SU-DHL-6 (cell line): ENCODE results near the gene IL37.

Experiments used
- H2AFZ ChIP-seq: fragments of 200-600 bp; sonication (generic); 2 replicates; pipeline ENCODE4 v1.6.1; 2014; ENCODE audit warnings: low read depth, mild to moderate bottlenecking, moderate library complexity, mixed read lengths, antibody characterized with exemption, low read length; ENCODE audit not compliant: severe bottlenecking
- H3F3A ChIP-seq: fragments of 200-600 bp; shearing (Covaris generic); 2 replicates; pipeline ENCODE4 v1.6.0; 2016; ENCODE audit warnings: antibody characterized with exemption, mild to moderate bottlenecking; ENCODE audit not compliant: insufficient read depth
- H3K27ac ChIP-seq: fragments of 200-600 bp; sonication (generic); 2 replicates; pipeline ENCODE4 v1.5.1; 2016; ENCODE audit warnings: low read depth, mild to moderate bottlenecking, low read length, moderate library complexity, mixed read lengths
- H3K27me3 ChIP-seq: fragments of 200-600 bp; sonication (generic), shearing (Covaris generic); 2 replicates; pipeline ENCODE4 v1.6.0; 2014; ENCODE audit warnings: mild to moderate bottlenecking, low read length
- H3K36me3 ChIP-seq: fragments of 200-600 bp; sonication (generic); 2 replicates; pipeline ENCODE4 v1.6.1; 2014; ENCODE audit warnings: mild to moderate bottlenecking, low read length, mixed read lengths
- H3K4me2 ChIP-seq: fragments of 300-600, 200-600 bp; shearing (Covaris generic), sonication (generic); 2 replicates; pipeline ENCODE4 v1.6.0; 2014; ENCODE audit warnings: low read length, low read depth, mild to moderate bottlenecking; ENCODE audit not compliant: poor library complexity, severe bottlenecking
- H3K4me3 ChIP-seq: fragments of 200-600 bp; sonication (generic); 2 replicates; pipeline ENCODE4 v1.5.1; 2014; ENCODE audit warnings: antibody characterized with exemption, low read length, mild to moderate bottlenecking, mixed read lengths; ENCODE audit not compliant: insufficient read depth, poor library complexity, severe bottlenecking
- H3K79me2 ChIP-seq: fragments of 200-600 bp; sonication (generic); 2 replicates; pipeline ENCODE4 v1.6.1; 2014; ENCODE audit warnings: mild to moderate bottlenecking, low read length, moderate library complexity; ENCODE audit not compliant: insufficient read depth
- H3K9ac ChIP-seq: fragments of 200-600 bp; sonication (generic); 2 replicates; pipeline ENCODE4 v1.7.0; 2014; ENCODE audit warnings: mild to moderate bottlenecking, low read length
- H3K9me2 ChIP-seq: fragments of 200-600 bp; sonication (generic); replicated peaks from 2 replicates; pipeline ENCODE4 v1.6.1; 2014; ENCODE audit warnings: low read length; ENCODE audit not compliant: insufficient read depth
- H3K9me3 ChIP-seq: fragments of 200-600 bp; sonication (generic); 2 replicates; pipeline ENCODE4 v1.6.1; 2014; ENCODE audit warnings: low read length, mixed read lengths; ENCODE audit not compliant: insufficient read depth
- H4K20me1 ChIP-seq: fragments of 200-600 bp; sonication (generic); 2 replicates; pipeline ENCODE4 v1.6.1; 2014; ENCODE audit warnings: low read depth, mild to moderate bottlenecking, antibody characterized with exemption, low read length, moderate library complexity, mixed read lengths
- EZH2phosphoT487 ChIP-seq: fragments of 200-600 bp; sonication (generic), shearing (Covaris generic); conservative IDR thresholded peaks from 2 replicates; pipeline ENCODE4 v1.6.1; 2018; ENCODE audit warnings: mild to moderate bottlenecking, antibody characterized with exemption, low read length, moderate library complexity, mixed read lengths
- TF ChIP-seq, protein P1 (sequence below): fragments of 200-600 bp; sonication (generic); IDR thresholded peaks from one replicate; pipeline ENCODE4 v1.5.1; 2017; ENCODE audit warnings: antibody characterized with exemption, mild to moderate bottlenecking, low read length, moderate library complexity; ENCODE audit not compliant: insufficient read depth, poor library complexity, severe bottlenecking

IL37 gene

GRCh38 chr2:112910219-112910618, 746 bp upstream of the IL37 start:
- H2AFZ ChIP-seq, result no peak overlapping the region
- no peaks in the 10 kb centered on the region for H3K9me2 ChIP-seq
- no peak overlapping the region for H3K27ac ChIP-seq
- H4K20me1 ChIP-seq, result no peaks in the 10 kb centered on the region
- H3K36me3 ChIP-seq, result no peaks in the 10 kb centered on the region
- no peak overlapping the region for H3K4me2 ChIP-seq
- no peak overlapping the region for H3K4me3 ChIP-seq
- H3K9me3 ChIP-seq, result no peaks in the 10 kb centered on the region
- no peak overlapping the region for H3K9ac ChIP-seq
- TF ChIP-seq EZH2phosphoT487, result no peak
- TF ChIP-seq, protein P1, sequence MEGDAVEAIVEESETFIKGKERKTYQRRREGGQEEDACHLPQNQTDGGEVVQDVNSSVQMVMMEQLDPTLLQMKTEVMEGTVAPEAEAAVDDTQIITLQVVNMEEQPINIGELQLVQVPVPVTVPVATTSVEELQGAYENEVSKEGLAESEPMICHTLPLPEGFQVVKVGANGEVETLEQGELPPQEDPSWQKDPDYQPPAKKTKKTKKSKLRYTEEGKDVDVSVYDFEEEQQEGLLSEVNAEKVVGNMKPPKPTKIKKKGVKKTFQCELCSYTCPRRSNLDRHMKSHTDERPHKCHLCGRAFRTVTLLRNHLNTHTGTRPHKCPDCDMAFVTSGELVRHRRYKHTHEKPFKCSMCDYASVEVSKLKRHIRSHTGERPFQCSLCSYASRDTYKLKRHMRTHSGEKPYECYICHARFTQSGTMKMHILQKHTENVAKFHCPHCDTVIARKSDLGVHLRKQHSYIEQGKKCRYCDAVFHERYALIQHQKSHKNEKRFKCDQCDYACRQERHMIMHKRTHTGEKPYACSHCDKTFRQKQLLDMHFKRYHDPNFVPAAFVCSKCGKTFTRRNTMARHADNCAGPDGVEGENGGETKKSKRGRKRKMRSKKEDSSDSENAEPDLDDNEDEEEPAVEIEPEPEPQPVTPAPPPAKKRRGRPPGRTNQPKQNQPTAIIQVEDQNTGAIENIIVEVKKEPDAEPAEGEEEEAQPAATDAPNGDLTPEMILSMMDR, result no peak
- H3F3A ChIP-seq, result no peaks in the 10 kb centered on the region
- no peaks in the 10 kb centered on the region for H3K79me2 ChIP-seq
- no peaks in the 10 kb centered on the region for H3K27me3 ChIP-seq

GRCh38 chr2:112912403-112912802, 1.4 kb downstream of the IL37 start:
- H3K4me3 ChIP-seq, result no peak overlapping the region
- no peaks in the 10 kb centered on the region for H3F3A ChIP-seq
- no peaks in the 10 kb centered on the region for H3K36me3 ChIP-seq
- H3K79me2 ChIP-seq, result no peaks in the 10 kb centered on the region
- no peak overlapping the region for H2AFZ ChIP-seq
- TF ChIP-seq, protein P1, result no peak
- TF ChIP-seq EZH2phosphoT487, result no peak
- no peaks in the 10 kb centered on the region for H3K9me2 ChIP-seq
- no peak overlapping the region for H3K9ac ChIP-seq
- no peaks in the 10 kb centered on the region for H3K27me3 ChIP-seq
- no peak overlapping the region for H3K27ac ChIP-seq
- H4K20me1 ChIP-seq, result no peaks in the 10 kb centered on the region
- H3K9me3 ChIP-seq, result no peaks in the 10 kb centered on the region
- H3K4me2 ChIP-seq, result no peak overlapping the region

- Histone ChIP-seq H3K27ac (no peak overlapping the region), H2AFZ (no peak overlapping the region), H3K79me2 (no peaks in the 10 kb centered on the region), H3K9me2 (no peaks in the 10 kb centered on the region), H3K27me3 (no peaks in the 10 kb centered on the region), H3K36me3 (no peaks in the 10 kb centered on the region), H3F3A (no peaks in the 10 kb centered on the region), H3K4me2 (no peak overlapping the region), H3K9me3 (no peaks in the 10 kb centered on the region), H4K20me1 (no peaks in the 10 kb centered on the region), H3K4me3 (no peak overlapping the region), H3K9ac (no peak overlapping the region)
- TF ChIP-seq, protein P1, result no peak
- TF ChIP-seq EZH2phosphoT487, result no peak
Observed at GRCh38 chr2:112915300-112916144, 4.6 kb downstream of the IL37 start.
